Measurements from ENCODE around the gene AMPH. TPM values are rescaled to one million over a fixed set of nuclear protein-coding genes. Genes with fewer than 3 reads are reported as not detected.

The AMPH gene
- total RNA-seq, 3 donors from 2014 or later (not counting 1 experiment from before 2014, with no cell fraction given): 0.18 TPM; not detected in 2

- Mint-ChIP-seq H3K36me3 (no peaks in the 10 kb centered on the region), H3K4me1 (peaks cover 22% of the 10 kb centered on the region in 2 donors), H3K27me3 (ENCODE audit: low read depth in 2 of 2) (no peaks in the 10 kb centered on the region), H3K9me3 (no peaks in the 10 kb centered on the region), H3K4me3 (no peak overlapping the region), H3K27ac (no peak overlapping the region)
- 92% methylated on average over 13 of the region's 13 CpGs for WGBS (ENCODE audit: insufficient coverage)
- intact Hi-C loops (cut with micrococcal nuclease): no loop called here
- Histone ChIP-seq H3K9me3 (ENCODE audit: control insufficient read depth, insufficient read depth, low read length) (no peaks in the 10 kb centered on the region), H3K4me3 (ENCODE audit: low read length) (no peak overlapping the region), H3K36me3 (ENCODE audit: control insufficient read depth, insufficient read depth, low read length) (no peaks in the 10 kb centered on the region), H3K27me3 (ENCODE audit: control insufficient read depth, insufficient read depth, low read length) (no peaks in the 10 kb centered on the region), H3K27ac (ENCODE audit: low read length) (no peak overlapping the region), H3K4me1 (ENCODE audit: control insufficient read depth, insufficient read depth, low read length) (peaks cover 6% of the 10 kb centered on the region)
- DNase-seq: no peak
- TF ChIP-seq CTCF (IDR thresholded peaks at IDR 0.05): no peak
- ATAC-seq: no peak
These were observed 239.4 kb downstream of the AMPH start for GRCh38 chr7:38391751-38392150.

GRCh38 chr7:38385682-38386081 is 245.5 kb downstream of the AMPH start:
- Histone ChIP-seq H3K36me3 (ENCODE audit: control insufficient read depth, insufficient read depth, low read length) (peaks cover 6% of the 10 kb centered on the region), H3K27ac (ENCODE audit: low read length) (no peak overlapping the region), H3K4me3 (ENCODE audit: low read length) (no peak overlapping the region), H3K4me1 (ENCODE audit: control insufficient read depth, insufficient read depth, low read length) (no peaks in the 10 kb centered on the region), H3K27me3 (ENCODE audit: control insufficient read depth, insufficient read depth, low read length) (no peaks in the 10 kb centered on the region), H3K9me3 (ENCODE audit: control insufficient read depth, insufficient read depth, low read length) (no peaks in the 10 kb centered on the region)
- peaks cover 5% of the 10 kb centered on the region for H3K36me3 Mint-ChIP-seq
- no peaks in the 10 kb centered on the region for H3K9me3 Mint-ChIP-seq
- H3K27me3 Mint-ChIP-seq (ENCODE audit: low read depth in 2 of 2): no peaks in the 10 kb centered on the region
- H3K4me3 Mint-ChIP-seq: no peak overlapping the region
- ATAC-seq (no peak), DNase-seq (no peak)
- peak overlapping the region in 1 of 2 donors; percentile 36 for H3K27ac Mint-ChIP-seq
- intact Hi-C loops (cut with micrococcal nuclease): no loop called here
- no peak for TF ChIP-seq CTCF (IDR thresholded peaks at IDR 0.05)
- peaks cover 11 to 15% of the 10 kb centered on the region in 2 donors for H3K4me1 Mint-ChIP-seq

GRCh38 chr7:38383281-38383680 is 247.9 kb downstream of the AMPH start:
- intact Hi-C loops (cut with micrococcal nuclease): no loop called here

More at GRCh38 chr7:38383281-38383680, 247.9 kb downstream of the AMPH start:
- H3K36me3 Mint-ChIP-seq: peaks cover 9% of the 10 kb centered on the region
- no peak overlapping the region for H3K4me3 Mint-ChIP-seq
- no peak for TF ChIP-seq CTCF (IDR thresholded peaks at IDR 0.05)
- peaks cover 14% of the 10 kb centered on the region in 2 donors for H3K4me1 Mint-ChIP-seq
- WGBS (ENCODE audit: insufficient coverage): 96% methylated on average over 9 of the region's 9 CpGs
- no peaks in the 10 kb centered on the region for H3K27me3 Mint-ChIP-seq (ENCODE audit: low read depth in 2 of 2)
- DNase-seq (no peak), ATAC-seq (no peak)
- H3K9me3 Mint-ChIP-seq: no peaks in the 10 kb centered on the region
- Histone ChIP-seq H3K27me3 (ENCODE audit: control insufficient read depth, insufficient read depth, low read length) (no peaks in the 10 kb centered on the region), H3K4me1 (ENCODE audit: control insufficient read depth, insufficient read depth, low read length) (no peaks in the 10 kb centered on the region), H3K4me3 (ENCODE audit: low read length) (no peak overlapping the region), H3K9me3 (ENCODE audit: control insufficient read depth, insufficient read depth, low read length) (no peaks in the 10 kb centered on the region), H3K36me3 (ENCODE audit: control insufficient read depth, insufficient read depth, low read length) (peaks cover 21% of the 10 kb centered on the region), H3K27ac (ENCODE audit: low read length) (no peak overlapping the region)
- no peak overlapping the region for H3K27ac Mint-ChIP-seq

Measured in natural killer cell (primary cell).